ENCODE results near the gene LSP1.

Gene LSP1

DNA sequence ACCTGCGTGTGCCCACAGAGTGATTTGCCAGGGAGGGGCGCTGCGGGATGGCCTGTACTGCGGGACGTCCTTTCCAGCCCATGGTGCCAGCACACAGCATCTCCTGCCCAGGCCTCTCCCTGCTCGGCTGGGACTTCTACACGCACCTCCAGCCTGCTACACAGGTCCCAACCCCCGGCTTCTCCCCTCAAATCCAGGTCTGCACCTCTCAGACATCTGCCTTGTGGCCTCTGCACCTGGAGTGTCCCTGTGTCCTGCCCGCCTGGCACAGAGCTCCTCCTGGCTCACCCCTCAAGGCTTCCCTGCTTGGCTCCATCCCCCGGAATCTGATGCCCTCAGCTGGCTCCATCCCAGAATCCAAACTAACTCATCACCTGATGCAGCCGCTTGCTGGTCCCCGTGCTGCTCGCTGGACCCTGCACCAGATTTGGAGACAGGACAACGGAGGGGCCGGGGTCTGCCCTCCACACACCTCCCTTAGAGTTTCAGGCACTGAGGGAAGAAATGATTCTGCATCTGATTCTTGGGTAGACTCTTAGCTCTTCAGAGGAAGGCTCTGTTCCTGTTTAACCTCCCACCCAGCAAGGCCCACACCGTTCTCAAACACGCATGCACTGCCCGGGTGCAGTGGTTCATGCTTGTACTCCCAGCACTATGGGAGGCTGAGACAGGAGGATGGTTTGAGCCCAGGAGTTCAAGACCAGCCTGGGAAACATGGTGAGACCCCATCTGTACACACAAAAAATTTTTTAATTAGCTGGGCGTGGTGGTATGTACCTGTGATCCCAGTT lies 4.0 kb upstream of the LSP1 start:
- TF ChIP-seq ZFX (IDR thresholded peaks at IDR 0.05) = no peak
- TF ChIP-seq, protein P1, sequence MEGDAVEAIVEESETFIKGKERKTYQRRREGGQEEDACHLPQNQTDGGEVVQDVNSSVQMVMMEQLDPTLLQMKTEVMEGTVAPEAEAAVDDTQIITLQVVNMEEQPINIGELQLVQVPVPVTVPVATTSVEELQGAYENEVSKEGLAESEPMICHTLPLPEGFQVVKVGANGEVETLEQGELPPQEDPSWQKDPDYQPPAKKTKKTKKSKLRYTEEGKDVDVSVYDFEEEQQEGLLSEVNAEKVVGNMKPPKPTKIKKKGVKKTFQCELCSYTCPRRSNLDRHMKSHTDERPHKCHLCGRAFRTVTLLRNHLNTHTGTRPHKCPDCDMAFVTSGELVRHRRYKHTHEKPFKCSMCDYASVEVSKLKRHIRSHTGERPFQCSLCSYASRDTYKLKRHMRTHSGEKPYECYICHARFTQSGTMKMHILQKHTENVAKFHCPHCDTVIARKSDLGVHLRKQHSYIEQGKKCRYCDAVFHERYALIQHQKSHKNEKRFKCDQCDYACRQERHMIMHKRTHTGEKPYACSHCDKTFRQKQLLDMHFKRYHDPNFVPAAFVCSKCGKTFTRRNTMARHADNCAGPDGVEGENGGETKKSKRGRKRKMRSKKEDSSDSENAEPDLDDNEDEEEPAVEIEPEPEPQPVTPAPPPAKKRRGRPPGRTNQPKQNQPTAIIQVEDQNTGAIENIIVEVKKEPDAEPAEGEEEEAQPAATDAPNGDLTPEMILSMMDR (conservative IDR thresholded peaks at IDR 0.05) = no peak
- no peak overlapping the region for H3K27ac ChIP-seq

DNA sequence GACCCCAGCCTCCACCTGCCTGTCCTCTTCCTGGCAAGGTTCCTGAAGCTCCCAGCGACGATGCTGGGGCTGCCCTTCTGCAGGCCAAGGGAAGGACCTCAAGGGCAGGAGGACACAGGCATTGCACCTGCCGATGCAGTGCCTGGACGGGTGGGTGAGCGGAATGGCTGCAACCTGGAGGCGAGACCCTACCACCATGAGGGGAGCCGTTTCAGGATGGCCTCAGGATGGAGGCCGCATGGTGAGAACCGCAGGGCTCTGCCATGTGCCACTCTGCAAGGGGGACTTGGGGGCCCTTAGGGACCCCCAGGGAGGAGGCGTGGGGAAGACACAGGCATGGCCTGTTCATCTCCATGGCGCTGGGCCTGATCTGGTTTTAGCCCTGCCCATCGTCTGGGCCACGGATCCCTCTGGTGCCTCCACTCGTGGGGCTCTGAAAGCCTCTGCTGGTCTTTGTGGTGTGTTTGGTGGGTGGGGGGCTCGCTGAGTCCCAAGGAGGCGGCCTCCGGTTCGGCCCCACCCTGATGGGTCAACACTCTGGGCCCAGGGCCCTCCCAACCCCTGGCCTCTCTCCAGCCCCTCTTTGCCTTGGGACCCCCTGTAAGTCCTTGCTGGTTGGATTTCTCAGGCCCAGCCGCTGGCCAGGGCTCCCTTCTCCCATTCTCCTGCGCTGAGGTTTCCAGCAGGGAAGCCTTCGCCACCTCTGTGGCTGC lies 1.3 kb upstream of the LSP1 start:
- H3K27ac ChIP-seq = no peak overlapping the region

DNA sequence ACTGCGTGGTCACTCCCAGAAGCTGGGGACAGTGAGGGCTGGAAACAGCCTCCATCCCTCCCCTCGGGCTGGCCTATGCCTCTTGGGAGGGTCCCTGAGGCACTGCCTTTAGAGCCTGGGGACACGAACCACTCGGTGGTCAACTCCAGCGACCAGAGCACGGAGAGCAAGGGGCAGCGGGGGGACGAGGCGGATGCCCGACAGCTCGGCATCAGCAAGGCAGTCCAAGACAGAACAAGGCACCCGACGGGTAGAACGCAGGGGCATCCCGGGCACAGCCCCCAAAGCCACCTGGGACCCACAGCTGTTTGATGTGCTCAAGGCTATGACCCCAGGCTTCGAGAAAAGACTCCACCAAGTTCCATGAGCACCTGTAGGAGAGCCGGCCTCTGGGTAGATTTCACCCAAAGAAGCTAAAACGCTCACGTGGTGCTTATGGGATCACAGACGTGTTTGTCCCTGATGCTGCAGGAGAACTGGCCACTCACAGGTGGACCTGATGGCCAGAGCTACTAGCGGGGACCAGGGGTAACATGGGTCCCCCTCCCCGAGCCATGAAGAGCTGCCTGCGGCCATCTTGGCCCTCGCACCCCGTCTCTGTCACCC lies 510 bp upstream of the LSP1 start:
- no peak overlapping the region for H3K27ac ChIP-seq
- no peak for TF ChIP-seq ZFX (IDR thresholded peaks at IDR 0.05)
- TF ChIP-seq, protein P1 (conservative IDR thresholded peaks at IDR 0.05) = no peak

More for the DNA sequence above, 1.3 kb upstream of the LSP1 start:
- TF ChIP-seq ZFX (IDR thresholded peaks at IDR 0.05) = no peak
- TF ChIP-seq, protein P1 (conservative IDR thresholded peaks at IDR 0.05) = no peak

DNA sequence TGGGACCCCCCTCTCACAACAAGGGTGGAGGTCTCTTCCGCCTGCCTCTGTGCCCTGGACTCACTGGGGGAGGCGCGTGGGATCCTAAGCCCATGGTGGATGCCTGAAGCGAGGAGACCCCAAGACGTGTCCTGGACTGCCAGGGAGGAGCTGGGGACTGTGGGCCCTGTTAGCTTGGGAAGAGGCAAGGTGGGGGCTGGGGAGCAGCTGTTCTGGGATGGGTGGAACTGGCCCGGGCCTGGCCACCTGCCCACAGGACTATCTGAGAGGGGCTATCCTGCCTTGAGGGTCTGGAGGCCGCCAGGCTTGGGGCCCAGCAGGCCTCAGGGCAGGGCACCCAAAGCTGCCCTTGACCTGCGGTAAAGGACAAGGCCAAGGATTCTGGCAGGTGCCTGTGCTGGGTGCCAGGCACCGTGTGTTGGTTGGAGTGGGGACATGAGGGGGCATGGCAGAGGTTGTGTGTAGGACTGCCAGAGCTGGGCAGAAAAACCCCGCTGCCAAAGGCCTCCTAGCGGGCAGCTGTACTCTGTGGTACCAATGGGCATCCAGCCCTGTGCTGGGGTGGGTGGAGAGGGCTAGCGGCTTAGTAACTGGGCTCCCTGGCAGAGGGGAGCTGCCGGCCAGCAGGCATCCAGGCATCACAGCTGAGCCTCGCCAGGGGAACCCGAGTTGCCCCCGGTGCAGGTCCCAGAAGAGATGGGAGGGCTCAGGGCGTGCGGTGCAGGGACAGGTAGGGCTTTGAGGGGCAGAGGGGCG lies 670 bp downstream of the LSP1 start:
- H3K27ac ChIP-seq = no peak overlapping the region

DNA sequence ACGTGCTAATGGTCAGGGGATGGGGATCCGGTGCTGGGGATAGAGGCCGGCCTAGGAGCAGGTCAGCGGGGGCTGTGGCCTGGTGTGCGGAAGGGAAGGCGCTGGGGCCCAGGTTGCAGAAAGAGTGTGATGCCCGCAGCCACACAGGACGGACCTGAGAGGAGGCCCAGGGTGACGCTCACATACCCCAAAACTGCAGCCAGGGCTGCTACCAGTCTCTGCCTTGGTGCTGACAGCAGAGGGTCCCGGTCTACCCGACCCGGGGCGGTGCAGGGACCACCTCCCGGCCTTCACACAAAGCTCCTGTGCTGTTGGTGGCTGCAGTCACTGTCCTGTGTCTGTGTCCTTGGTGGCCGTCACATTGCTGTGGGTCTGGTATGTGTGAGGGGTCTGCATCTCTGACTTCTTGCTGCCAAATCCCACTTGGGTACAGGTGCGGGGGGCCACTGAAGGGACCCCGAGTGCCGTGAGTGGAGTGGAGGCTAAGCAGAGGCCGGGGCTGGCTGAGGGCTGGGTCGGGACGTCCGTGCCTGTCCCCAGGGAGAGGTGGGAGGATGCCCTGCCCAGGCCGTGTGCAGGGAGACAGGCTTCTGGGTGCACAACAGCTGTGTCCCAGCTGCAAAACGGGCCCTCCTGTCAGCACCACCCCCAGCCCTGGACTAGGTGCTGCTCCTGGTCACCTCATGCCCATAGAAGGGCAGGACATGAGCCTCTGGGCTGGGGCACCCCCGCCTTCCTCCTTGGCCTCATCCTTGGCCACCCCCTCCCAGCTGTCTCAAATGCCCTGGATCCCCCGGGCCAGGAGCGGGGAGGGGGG lies 1.5 kb downstream of the LSP1 start:
- H3K27ac ChIP-seq = no peak overlapping the region
- TF ChIP-seq, protein P1 (conservative IDR thresholded peaks at IDR 0.05) = no peak
- no peak for TF ChIP-seq ZFX (IDR thresholded peaks at IDR 0.05)

More for the DNA sequence above, 670 bp downstream of the LSP1 start:
- TF ChIP-seq ZFX (IDR thresholded peaks at IDR 0.05) = no peak
- TF ChIP-seq, protein P1 (conservative IDR thresholded peaks at IDR 0.05) = no peak

DNA sequence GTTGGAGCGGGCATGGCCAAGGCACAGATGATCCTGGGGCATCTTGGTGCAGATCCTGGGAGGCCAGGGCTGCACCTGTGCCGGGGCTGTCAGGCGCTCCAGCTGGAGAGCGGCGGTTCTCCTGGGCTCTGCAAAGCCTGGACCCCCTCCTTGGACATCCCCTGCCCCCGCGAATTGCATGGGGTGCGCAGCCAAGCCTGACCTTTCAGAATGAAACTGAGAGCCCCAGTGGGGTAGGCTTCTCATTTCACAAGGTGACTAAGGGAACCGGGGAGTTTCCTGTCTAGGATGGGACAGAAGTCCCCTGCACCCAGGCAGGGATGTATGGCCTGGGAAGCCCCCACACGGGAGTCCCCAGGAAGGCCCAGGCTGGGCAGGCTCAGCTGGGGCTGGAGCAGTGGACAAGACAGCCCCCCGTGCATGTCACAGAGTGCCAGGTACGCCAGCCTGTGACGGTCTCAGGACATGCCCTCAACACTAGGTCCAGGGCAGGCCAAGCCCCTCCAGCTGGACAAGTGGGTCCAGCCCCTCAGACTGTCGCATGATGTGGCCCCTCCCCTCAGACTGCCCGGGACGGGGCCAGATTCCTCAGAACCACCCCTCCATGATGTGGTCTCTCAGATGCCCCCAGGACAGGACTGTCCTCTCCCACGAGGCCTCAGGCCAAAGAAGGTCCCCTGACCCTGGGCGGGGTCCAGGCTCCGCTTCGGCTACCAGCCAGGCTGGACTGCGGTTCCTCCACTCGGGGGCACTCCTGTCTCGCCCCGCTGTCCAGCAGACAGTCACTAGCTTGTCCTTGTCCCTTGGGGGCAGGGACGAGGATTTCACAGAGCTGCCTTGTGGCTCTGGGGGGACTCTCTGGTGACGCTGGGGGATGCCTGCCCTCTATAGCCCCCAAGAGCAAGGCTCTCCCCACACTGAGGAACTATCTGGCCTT lies 2.3 kb downstream of the LSP1 start:
- TF ChIP-seq, protein P1 (conservative IDR thresholded peaks at IDR 0.05) = no peak
- TF ChIP-seq ZFX (IDR thresholded peaks at IDR 0.05) = no peak

More for the DNA sequence above, 2.3 kb downstream of the LSP1 start:
- no peak overlapping the region for H3K27ac ChIP-seq
